Hepatocyte (in vitro differentiated cells): ENCODE measurements around the gene CAB39. TPM values are rescaled to one million over a fixed set of nuclear protein-coding genes. Genes with fewer than 3 reads are reported as not detected.
A peak's percentile ranks its signal among the peaks of the same experiment; 100 is the strongest.

Experiments
- DNase-seq: peaks from one replicate; pipeline ENCODE4 v3.0.0-alpha.2; 2016; ENCODE audit warnings: low spot score
- H2AFZ ChIP-seq: fragments of 200-600 bp; sonication (generic); 2 replicates; pipeline ENCODE4 v1.6.0; 2016; ENCODE audit warnings: antibody characterized with exemption, mild to moderate bottlenecking
- H3K27ac ChIP-seq: fragments of 200-600 bp; sonication (generic); 2 replicates; pipeline ENCODE4 v1.5.1; 2016; ENCODE audit warnings: mild to moderate bottlenecking
- H3K27me3 ChIP-seq: fragments of 200-600 bp; sonication (generic); 2 replicates; pipeline ENCODE4 v1.6.1; 2016
- H3K36me3 ChIP-seq: fragments of 200-600 bp; sonication (generic); replicated peaks from 2 replicates; pipeline ENCODE4 v1.5.1; 2016; ENCODE audit warnings: low read depth; ENCODE audit not compliant: insufficient read depth
- H3K4me1 ChIP-seq: fragments of 200-600 bp; sonication (generic); 2 replicates; pipeline ENCODE4 v1.5.1; 2016; ENCODE audit warnings: mild to moderate bottlenecking, moderate library complexity; ENCODE audit not compliant: insufficient read depth
- H3K4me2 ChIP-seq: fragments of 200-600 bp; sonication (generic); 2 replicates; pipeline ENCODE4 v1.6.0; 2016
- H3K4me3 ChIP-seq: fragments of 200-600 bp; sonication (generic); 2 replicates; pipeline ENCODE4 v1.5.1; 2016; ENCODE audit warnings: mild to moderate bottlenecking
- H3K79me2 ChIP-seq: fragments of 200-600 bp; sonication (generic); 2 replicates; pipeline ENCODE4 v1.6.0; 2017; ENCODE audit warnings: mild to moderate bottlenecking
- H3K9me2 ChIP-seq: fragments of 200-600 bp; sonication (generic); replicated peaks from 2 replicates; pipeline ENCODE4 v1.6.0; 2017; ENCODE audit warnings: mild to moderate bottlenecking; ENCODE audit not compliant: insufficient read depth
- H3K9me3 ChIP-seq: fragments of 200-600 bp; sonication (generic); 2 replicates; pipeline ENCODE4 v1.5.1; 2016; ENCODE audit warnings: low read depth, mild to moderate bottlenecking
- H4K20me1 ChIP-seq: fragments of 200-600 bp; sonication (generic); 2 replicates; pipeline ENCODE4 v1.6.0; 2016; ENCODE audit warnings: mild to moderate bottlenecking; ENCODE audit not compliant: insufficient read depth, poor library complexity, severe bottlenecking
- CTCF ChIP-seq: fragments of 200-600 bp; sonication (generic); IDR thresholded peaks from 2 replicates; pipeline ENCODE4 v1.5.1; 2016; ENCODE audit warnings: antibody characterized with exemption, mild to moderate bottlenecking; ENCODE audit not compliant: poor library complexity
- EZH2 ChIP-seq: fragments of 200-600 bp; sonication (generic); IDR thresholded peaks from 2 replicates; pipeline ENCODE4 v1.6.1; 2016; ENCODE audit warnings: antibody characterized with exemption, mild to moderate bottlenecking, borderline replicate concordance
- EZH2phosphoT487 ChIP-seq: fragments of 200-600 bp; sonication (generic); IDR thresholded peaks from one replicate; pipeline ENCODE4 v1.6.1; 2018; ENCODE audit warnings: antibody characterized with exemption, mild to moderate bottlenecking, low read depth, moderate library complexity; ENCODE audit not compliant: unreplicated experiment, severe bottlenecking
- WGBS: methylation state at CpG from one replicate; pipeline ENCODE4 v1.1.6; 2016; ENCODE audit warnings: low lambda C conversion rate; ENCODE audit errors: missing lambda C conversion rate; 5-methylcytosine and 5-hydroxymethylcytosine counted together
- polyA plus RNA-seq: library from polyadenylated mRNA; unstranded; fragments of >200 nt; fragmentation: Nextera tagmentation; extraction: Ambion mirVana; gene quantifications from 2 replicates; pipeline ENCODE4 v1.2.1, GENCODE V29; 2016
- total RNA-seq: library from RNA; depleted of rRNA; stranded (reverse); fragments of >200 nt; gene quantifications from 2 replicates; pipeline ENCODE4 v1.2.3, GENCODE V29; 2014

CAB39 gene
- total and polyA plus RNA-seq, 2 experiments from 2014 or later = 38.5 to 84.4 TPM

- no peaks in the 10 kb centered on the region for H3K36me3 ChIP-seq
- no peaks in the 10 kb centered on the region for H3K9me3 ChIP-seq
- peaks cover 31% of the 10 kb centered on the region for H3K4me1 ChIP-seq
- peaks cover 4% of the 10 kb centered on the region for H4K20me1 ChIP-seq
- H3K4me2 ChIP-seq = peak overlapping the region; percentile 91
- DNase-seq = no peak
- peak overlapping the region; percentile 61 for H2AFZ ChIP-seq
- TF ChIP-seq CTCF = no peak
- no peak for TF ChIP-seq EZH2phosphoT487
- TF ChIP-seq EZH2 = no peak
- peaks cover 43% of the 10 kb centered on the region for H3K79me2 ChIP-seq
- 34% methylated on average over 18 of the region's 18 CpGs for WGBS
- peak overlapping the region; percentile 97 for H3K27ac ChIP-seq
- no peaks in the 10 kb centered on the region for H3K9me2 ChIP-seq
- H3K4me3 ChIP-seq = peak overlapping the region; percentile 31
- no peaks in the 10 kb centered on the region for H3K27me3 ChIP-seq
These were observed 151.5 kb downstream of the CAB39 start for GRCh38 chr2:230864122-230864604.

- no peaks in the 10 kb centered on the region for H3K27me3 ChIP-seq
These were observed 152.1 kb downstream of the CAB39 start, which contains the start of gene ITM2C for GRCh38 chr2:230864605-230865306. TSS of gene ITM2C (plus strand) at chr2:230864942. CDS start at chr2:230865026, 84 bp downstream.

GRCh38 chr2:230865307-230865765, 152.7 kb downstream of the CAB39 start:
- peaks cover 52% of the 10 kb centered on the region for H3K79me2 ChIP-seq
- DNase-seq = peak; percentile 67
- H3K27ac ChIP-seq = peak overlapping the region; percentile 97
- H3K9me2 ChIP-seq = no peaks in the 10 kb centered on the region
- H4K20me1 ChIP-seq = peaks cover 4% of the 10 kb centered on the region
- peak overlapping the region; percentile 77 for H2AFZ ChIP-seq
- no peaks in the 10 kb centered on the region for H3K36me3 ChIP-seq
- H3K9me3 ChIP-seq = no peaks in the 10 kb centered on the region
- H3K4me1 ChIP-seq = peaks cover 42% of the 10 kb centered on the region
- H3K4me3 ChIP-seq = peak overlapping the region; percentile 99
- H3K4me2 ChIP-seq = peak overlapping the region; percentile 91
- no peaks in the 10 kb centered on the region for H3K27me3 ChIP-seq
- WGBS = 0% methylated on average over 7 of the region's 24 CpGs
- TF ChIP-seq CTCF = no peak
- no peak for TF ChIP-seq EZH2phosphoT487
- no peak for TF ChIP-seq EZH2

More at GRCh38 chr2:230864605-230865306, 152.1 kb downstream of the CAB39 start, which contains the start of gene ITM2C:
- no peak for TF ChIP-seq EZH2phosphoT487
- TF ChIP-seq CTCF = peak; percentile 52
- H3K9me3 ChIP-seq = no peaks in the 10 kb centered on the region
- peak within 1 kb of the TSS; percentile 91 for H3K4me2 ChIP-seq
- H2AFZ ChIP-seq = peak within 1 kb of the TSS; percentile 77
- H4K20me1 ChIP-seq = peaks cover 4% of the 10 kb centered on the region
- peaks cover 37% of the 10 kb centered on the region for H3K4me1 ChIP-seq
- 2% methylated on average over 39 of the region's 76 CpGs for WGBS
- peaks cover 49% of the 10 kb centered on the region for H3K79me2 ChIP-seq
- H3K4me3 ChIP-seq = peak within 1 kb of the TSS; percentile 99
- no peaks in the 10 kb centered on the region for H3K36me3 ChIP-seq
- H3K9me2 ChIP-seq = no peaks in the 10 kb centered on the region
- peak within 1 kb of the TSS; percentile 97 for H3K27ac ChIP-seq
- peak; percentile 93 for DNase-seq
